H4 (cell line): ENCODE measurements around the gene OR10G7. TPM values are rescaled to one million over a fixed set of nuclear protein-coding genes. Genes with fewer than 3 reads are reported as not detected.

Experiments
- DNase-seq: peaks from one replicate; pipeline ENCODE4 v3.0.0-alpha.2; 2015; ENCODE audit warnings: low spot score
- total RNA-seq: library from RNA; depleted of rRNA; stranded (reverse); fragments of >200 nt; shearing (Covaris generic); gene quantifications from 2 replicates; pipeline ENCODE4 v1.2.3, GENCODE V29; 2014; rRNA removed

Gene OR10G7
- not detected in 2 replicates for total RNA-seq

GRCh38 chr11:124041254-124041653 lies at the start of gene OR10G7:
Gene OR10G7 (minus strand): TSS chr11:124041325. CDS start chr11:124039001, 2,324 bp downstream.
- no peak for DNase-seq

GRCh38 chr11:124085997-124086846 lies 45.1 kb upstream of the OR10G7 start:
- DNase-seq = no peak

GRCh38 chr11:124085583-124085982 lies 44.5 kb upstream of the OR10G7 start:
- DNase-seq = no peak

- no peak for DNase-seq
Measured at GRCh38 chr11:124082371-124082770, 41.2 kb upstream of the OR10G7 start.

GRCh38 chr11:124081483-124081882 lies 40.4 kb upstream of the OR10G7 start:
- no peak for DNase-seq

GRCh38 chr11:124080327-124081001 lies 39.3 kb upstream of the OR10G7 start:
- DNase-seq = no peak

GRCh38 chr11:124079631-124080326 lies 38.7 kb upstream of the OR10G7 start:
- DNase-seq = no peak

GRCh38 chr11:124078591-124078990 lies 37.5 kb upstream of the OR10G7 start:
- DNase-seq = no peak

- no peak for DNase-seq
Measured at GRCh38 chr11:124077266-124077665, 36.1 kb upstream of the OR10G7 start.

GRCh38 chr11:124075841-124076651 lies 34.9 kb upstream of the OR10G7 start:
- DNase-seq = no peak

GRCh38 chr11:124075492-124075840 lies 34.3 kb upstream of the OR10G7 start:
- DNase-seq = no peak

- DNase-seq = no peak
Measured at GRCh38 chr11:124074554-124074953, 33.4 kb upstream of the OR10G7 start.

GRCh38 chr11:124072147-124072546 lies 31.0 kb upstream of the OR10G7 start:
- DNase-seq = no peak

- DNase-seq = no peak
Measured at GRCh38 chr11:124071623-124071948, 30.5 kb upstream of the OR10G7 start.

GRCh38 chr11:124070915-124071622 lies 29.9 kb upstream of the OR10G7 start:
- DNase-seq = peak; percentile 50

- DNase-seq = peak; percentile 77
Measured at GRCh38 chr11:124069429-124070401, 28.6 kb upstream of the OR10G7 start.

GRCh38 chr11:124068601-124069110 lies 27.5 kb upstream of the OR10G7 start:
- DNase-seq = no peak

- no peak for DNase-seq
Measured at GRCh38 chr11:124052966-124053365, 11.8 kb upstream of the OR10G7 start.

- no peak for DNase-seq
Measured at GRCh38 chr11:124050748-124051147, 9.6 kb upstream of the OR10G7 start.

- DNase-seq = no peak
Measured at GRCh38 chr11:124043420-124043819, 2.3 kb upstream of the OR10G7 start.
